Measurements from ENCODE around the gene FNDC10. TPM values are rescaled to one million over a fixed set of nuclear protein-coding genes. Genes with fewer than 3 reads are reported as not detected.
"Not testable (repeated sequence)": the region's sequence is repeated elsewhere in the genome, so short reads cannot be mapped to it uniquely, and the experiment has no call there.

The FNDC10 gene
- total RNA-seq, 4 donors from 2014 or later, result 1.5 to 4.6 (median 3.7) TPM

- DNase-seq, result no peak
- peaks cover 5 to 15% (median 10%) of the 10 kb centered on the region in 4 donors for H3K4me1 ChIP-seq
- H3K36me3 ChIP-seq, result no peaks in the 10 kb centered on the region
- WGBS, 2 donors (ENCODE audit: low coverage in 1 of 2), result 79% methylated on average over 18 of the region's 28 CpGs; no CpG with 5 or more reads in 1 of the 2 donors
- no peak overlapping the region for H3K4me3 ChIP-seq
- peaks cover 54% of the 10 kb centered on the region for H3K27me3 ChIP-seq
- H3K27ac ChIP-seq, result no peak overlapping the region
- intact Hi-C loops (cut with DNase I; ENCODE audit: low total_unique reads), result no loop called here
- in situ Hi-C loops (cut with MboI; ENCODE audit: low pct_ligation_motif_present in 1 of 4, low pct_unique_long_range_greater_than_20kb in 1 of 4, low sequenced_read_pairs in 3 of 4), result no loop called here
- TF ChIP-seq POLR2AphosphoS5 (IDR thresholded peaks at IDR 0.05) (no peak), POLR2A (IDR thresholded peaks at IDR 0.05) (no peak), CTCF (IDR thresholded peaks at IDR 0.05) (no peak), EP300 (IDR thresholded peaks at IDR 0.05; ENCODE audit: low read depth) (no peak)
- H3K9me3 ChIP-seq, result no peaks in the 10 kb centered on the region
These were observed 1.8 kb downstream of the FNDC10 start for GRCh38 chr1:1598051-1598719.

GRCh38 chr1:1597275-1597930, 2.5 kb downstream of the FNDC10 start:
- 41% methylated on average over 3 of the region's 16 CpGs; no CpG with 5 or more reads in 1 of the 2 donors for WGBS, 2 donors (ENCODE audit: low coverage in 1 of 2)
- Histone ChIP-seq H3K4me3 (no peak overlapping the region), H3K36me3 (no peaks in the 10 kb centered on the region), H3K27ac (no peak overlapping the region), H3K4me1 (peaks cover 5 to 15% (median 10%) of the 10 kb centered on the region in 4 donors), H3K9me3 (no peaks in the 10 kb centered on the region), H3K27me3 (peaks cover 54% of the 10 kb centered on the region)
- DNase-seq, result no peak
- TF ChIP-seq CTCF (IDR thresholded peaks at IDR 0.05), result peak; percentile 21 to 50 (median 30)
- no peak for TF ChIP-seq POLR2A (IDR thresholded peaks at IDR 0.05)
- intact Hi-C loops (cut with DNase I; ENCODE audit: low total_unique reads) (no loop called here), in situ Hi-C loops (cut with MboI; ENCODE audit: low pct_ligation_motif_present in 1 of 4, low pct_unique_long_range_greater_than_20kb in 1 of 4, low sequenced_read_pairs in 3 of 4) (no loop called here)

GRCh38 chr1:1596493-1597274, 3.3 kb downstream of the FNDC10 start:
- no peak for DNase-seq
- no peak overlapping the region for H3K4me3 ChIP-seq
- in situ Hi-C loops (cut with MboI; ENCODE audit: low pct_ligation_motif_present in 1 of 4, low pct_unique_long_range_greater_than_20kb in 1 of 4, low sequenced_read_pairs in 3 of 4) (no loop called here), intact Hi-C loops (cut with DNase I; ENCODE audit: low total_unique reads) (no loop called here)
- TF ChIP-seq POLR2A (IDR thresholded peaks at IDR 0.05) (no peak), POLR2AphosphoS5 (IDR thresholded peaks at IDR 0.05) (no peak), EP300 (IDR thresholded peaks at IDR 0.05; ENCODE audit: low read depth) (no peak), CTCF (IDR thresholded peaks at IDR 0.05) (no peak)
- no peaks in the 10 kb centered on the region for H3K36me3 ChIP-seq
- H3K27me3 ChIP-seq, result peaks cover 52% of the 10 kb centered on the region
- no peak overlapping the region for H3K27ac ChIP-seq
- peaks cover 5 to 15% (median 10%) of the 10 kb centered on the region in 4 donors for H3K4me1 ChIP-seq
- 39 to 40% methylated on average over 3 to 9 of the region's 12 CpGs for WGBS, 2 donors (ENCODE audit: low coverage in 1 of 2)
- H3K9me3 ChIP-seq, result no peaks in the 10 kb centered on the region

GRCh38 chr1:1595341-1595740, 4.6 kb downstream of the FNDC10 start:
- Histone ChIP-seq H3K27me3 (peaks cover 38% of the 10 kb centered on the region), H3K4me1 (peaks cover 1 to 11% (median 8%) of the 10 kb centered on the region in 4 donors)
- in situ Hi-C loops (cut with MboI; ENCODE audit: low pct_ligation_motif_present in 1 of 4, low pct_unique_long_range_greater_than_20kb in 1 of 4, low sequenced_read_pairs in 3 of 4); H3K4me3 ChIP-seq; H3K36me3 ChIP-seq; intact Hi-C loops (cut with DNase I; ENCODE audit: low total_unique reads); DNase-seq; H3K27ac ChIP-seq; H3K9me3 ChIP-seq: not testable (repeated sequence)
- 70 to 80% methylated on average over 2 of the region's 2 CpGs for WGBS, 2 donors (ENCODE audit: low coverage in 1 of 2)
